ENCODE measurements around the gene TEKTIP1. TPM values are rescaled to one million over a fixed set of nuclear protein-coding genes. Genes with fewer than 3 reads are reported as not detected.
A peak's percentile ranks its signal among the peaks of the same experiment; 100 is the strongest.
"Not testable (repeated sequence)": the region's sequence is repeated elsewhere in the genome, so short reads cannot be mapped to it uniquely, and the experiment has no call there.

The TEKTIP1 gene
- total and polyA plus RNA-seq, 5 experiments from 2014 or later: 0.45 to 12.5 (median 8.8) TPM; not detected in 2

GRCh38 chr19:3528539-3529211 lies 10.3 kb upstream of the TEKTIP1 start:
- Mint-ChIP-seq H3K27ac (no peak overlapping the region), H3K4me1 (peaks cover 0 to 2% (median 0%) of the 10 kb centered on the region in 4 donors), H3K4me3 (no peak overlapping the region), H3K27me3 (no peaks in the 10 kb centered on the region), H3K36me3 (peaks cover 0 to 32% (median 5%) of the 10 kb centered on the region in 3 donors), H3K9me3 (no peaks in the 10 kb centered on the region)
- DNase-seq: no peak
- POLR2A ChIA-PET: interaction anchor here (1.6 kb wide), 1 partner anchor 12 kb away, joined by 3 read pairs; no protein-coding TSS in a partner anchor
- no peak for ATAC-seq

GRCh38 chr19:3529299-3529698 lies 9.7 kb upstream of the TEKTIP1 start:
- H3K27ac Mint-ChIP-seq, H3K4me3 Mint-ChIP-seq, POLR2A ChIA-PET, H3K9me3 Mint-ChIP-seq, ATAC-seq, H3K27me3 Mint-ChIP-seq, H3K4me1 Mint-ChIP-seq, DNase-seq: not testable (repeated sequence)
- H3K36me3 Mint-ChIP-seq: peaks cover 0 to 30% (median 5%) of the 10 kb centered on the region in 3 donors

DNA sequence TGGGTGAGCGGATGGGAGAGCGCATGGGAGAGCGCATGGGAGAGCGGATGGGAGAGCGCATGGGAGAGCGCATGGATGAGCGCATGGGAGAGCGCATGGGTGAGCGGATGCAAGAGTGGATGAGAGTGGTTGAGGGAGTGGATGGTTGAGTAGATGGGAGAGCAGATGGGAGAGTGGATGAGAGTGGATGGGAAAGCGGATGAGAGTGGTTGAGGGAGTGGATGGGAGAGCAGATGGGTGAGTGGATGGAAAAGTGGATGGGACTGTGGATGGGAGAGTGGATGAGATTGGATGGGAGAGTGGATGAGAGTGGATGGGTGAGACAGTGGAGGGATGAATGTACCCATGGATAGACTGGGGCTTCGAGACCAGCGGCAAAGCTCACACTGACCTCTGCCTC lies 8.6 kb upstream of the TEKTIP1 start:
- H3K4me3 Mint-ChIP-seq: no peak overlapping the region
- peaks cover 0 to 35% (median 5%) of the 10 kb centered on the region in 3 donors for H3K36me3 Mint-ChIP-seq
- POLR2A ChIA-PET: no interaction called here
- ATAC-seq: no peak
- H3K4me1 Mint-ChIP-seq: no peaks in the 10 kb centered on the region
- H3K9me3 Mint-ChIP-seq: no peaks in the 10 kb centered on the region
- DNase-seq: no peak
- no peaks in the 10 kb centered on the region for H3K27me3 Mint-ChIP-seq
- no peak overlapping the region for H3K27ac Mint-ChIP-seq

- no peaks in the 10 kb centered on the region for H3K4me1 Mint-ChIP-seq
- H3K9me3 Mint-ChIP-seq: no peaks in the 10 kb centered on the region
- no peak overlapping the region for H3K27ac Mint-ChIP-seq
- no peak for ATAC-seq
- H3K36me3 Mint-ChIP-seq: peaks cover 0 to 41% (median 5%) of the 10 kb centered on the region in 3 donors
- no peak for DNase-seq
- no peaks in the 10 kb centered on the region for H3K27me3 Mint-ChIP-seq
- no peak overlapping the region for H3K4me3 Mint-ChIP-seq
- POLR2A ChIA-PET: no interaction called here
These were observed 7.3 kb upstream of the TEKTIP1 start for GRCh38 chr19:3531716-3532115.

DNA sequence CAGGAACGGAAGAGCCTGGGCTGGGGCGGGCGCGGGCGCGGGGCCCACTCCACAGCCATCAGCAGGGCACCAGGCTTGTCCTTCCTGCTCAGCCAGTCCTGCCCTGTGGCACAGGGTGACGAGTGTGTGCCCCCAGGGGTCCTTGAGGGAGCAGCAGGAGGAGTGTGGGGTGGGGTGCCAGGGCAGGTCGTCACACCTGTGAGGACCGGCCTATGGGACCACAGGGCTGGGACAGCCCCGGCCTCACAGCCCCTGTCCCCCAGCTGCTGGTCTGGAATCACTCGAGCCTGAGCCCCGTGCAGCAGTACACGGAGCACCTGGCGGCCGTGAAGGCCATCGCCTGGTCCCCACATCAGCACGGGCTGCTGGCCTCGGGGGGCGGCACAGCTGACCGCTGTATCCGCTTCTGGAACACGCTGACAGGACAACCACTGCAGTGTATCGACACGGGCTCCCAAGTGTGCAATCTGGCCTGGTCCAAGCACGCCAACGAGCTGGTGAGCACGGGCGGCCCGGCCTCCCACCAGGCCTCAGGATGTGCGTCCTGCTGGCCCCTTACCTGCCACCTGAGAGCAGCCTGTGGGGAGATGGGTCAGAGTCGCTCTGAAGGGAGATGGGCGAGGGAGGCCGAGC lies 6.7 kb upstream of the TEKTIP1 start:
- no peaks in the 10 kb centered on the region for H3K27me3 Mint-ChIP-seq
- POLR2A ChIA-PET: no interaction called here
- no peaks in the 10 kb centered on the region for H3K9me3 Mint-ChIP-seq
- H3K36me3 Mint-ChIP-seq: peaks cover 0 to 36% (median 3%) of the 10 kb centered on the region in 3 donors
- H3K27ac Mint-ChIP-seq: no peak overlapping the region
- ATAC-seq: no peak
- H3K4me1 Mint-ChIP-seq: peaks cover 0 to under 1% (median 0%) of the 10 kb centered on the region in 4 donors
- DNase-seq: no peak
- H3K4me3 Mint-ChIP-seq: no peak overlapping the region

DNA sequence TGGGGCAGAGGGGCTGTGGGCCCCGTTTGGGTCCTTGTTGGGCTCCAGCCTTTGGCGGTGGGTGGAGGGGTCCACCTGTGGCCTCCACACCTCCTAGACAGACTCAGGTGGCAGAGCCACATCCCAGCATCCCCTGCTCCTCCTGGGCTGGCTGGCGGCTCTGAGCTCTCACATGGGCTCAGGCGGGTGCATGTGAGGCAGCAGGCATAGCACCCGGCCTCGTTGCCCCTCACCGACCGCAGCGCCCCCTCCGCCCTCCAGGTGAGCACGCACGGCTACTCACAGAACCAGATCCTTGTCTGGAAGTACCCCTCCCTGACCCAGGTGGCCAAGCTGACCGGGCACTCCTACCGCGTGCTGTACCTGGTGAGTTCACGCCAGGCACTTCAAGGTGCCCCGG lies 5.9 kb upstream of the TEKTIP1 start:
- H3K4me1 Mint-ChIP-seq: peaks cover 0 to 2% (median 0%) of the 10 kb centered on the region in 4 donors
- H3K27me3 Mint-ChIP-seq: no peaks in the 10 kb centered on the region
- peak overlapping the region in 1 of 10 donors; percentile 62 for H3K27ac Mint-ChIP-seq
- no peak overlapping the region for H3K4me3 Mint-ChIP-seq
- POLR2A ChIA-PET: no interaction called here
- peaks cover 0 to 38% (median 3%) of the 10 kb centered on the region in 3 donors for H3K36me3 Mint-ChIP-seq
- ATAC-seq: peak in 1 of 2 donors; percentile 14
- H3K9me3 Mint-ChIP-seq: no peaks in the 10 kb centered on the region
- no peak for DNase-seq

DNA sequence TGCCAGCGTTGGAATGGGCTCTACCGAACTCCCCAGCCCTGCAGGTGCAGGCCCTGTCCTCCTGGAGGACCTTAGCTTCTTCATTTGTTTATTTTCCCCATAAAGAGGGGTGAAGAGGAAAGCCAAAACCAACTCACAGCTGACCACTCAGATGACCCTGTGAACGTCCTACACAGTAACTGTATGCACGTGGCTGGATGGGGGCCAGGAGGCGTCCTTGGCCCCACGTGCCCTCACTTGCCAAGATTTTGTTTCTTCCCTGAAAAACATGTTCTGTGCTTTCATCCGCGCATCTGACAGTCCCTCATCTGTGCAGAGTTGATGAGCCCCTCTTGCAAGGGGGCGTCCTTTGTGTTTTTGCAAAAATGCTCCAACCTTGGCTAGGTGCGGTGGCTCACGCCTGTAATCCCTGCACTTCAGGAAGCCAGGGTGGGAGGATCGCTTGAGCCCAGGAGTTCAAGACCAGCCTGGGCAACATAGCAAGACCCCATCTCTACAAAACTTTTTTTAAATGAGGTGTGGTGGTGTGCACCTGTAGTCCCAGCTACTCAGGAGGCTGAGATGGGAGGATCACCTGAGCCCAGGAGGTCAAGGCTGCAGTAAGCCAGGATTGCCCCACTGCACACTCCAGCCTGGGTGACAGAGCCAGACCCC lies 5.3 kb upstream of the TEKTIP1 start:
- Mint-ChIP-seq H3K27me3 (no peaks in the 10 kb centered on the region), H3K4me1 (peaks cover 0 to 2% (median 0%) of the 10 kb centered on the region in 4 donors), H3K27ac (no peak overlapping the region), H3K36me3 (peaks cover 0 to 38% (median 3%) of the 10 kb centered on the region in 3 donors), H3K4me3 (no peak overlapping the region), H3K9me3 (no peaks in the 10 kb centered on the region)
- DNase-seq: no peak
- POLR2A ChIA-PET: interaction anchor here (0.6 kb wide), 1 partner anchor 429 kb away, joined by 7 read pairs; no protein-coding TSS in a partner anchor
- ATAC-seq: no peak

- DNase-seq (no peak), ATAC-seq (no peak)
- Mint-ChIP-seq H3K27ac (peak overlapping the region in 4 of 10 donors; percentile 25 to 85 (median 42)), H3K27me3 (no peaks in the 10 kb centered on the region), H3K4me1 (peaks cover 0 to 2% (median 0%) of the 10 kb centered on the region in 4 donors), H3K9me3 (peaks cover 0 to 3% (median 0%) of the 10 kb centered on the region in 9 donors), H3K36me3 (peaks cover 0 to 41% (median 6%) of the 10 kb centered on the region in 3 donors), H3K4me3 (no peak overlapping the region)
- POLR2A ChIA-PET: interaction anchor here (0.6 kb wide), 1 partner anchor 428 kb away, joined by 7 read pairs; no protein-coding TSS in a partner anchor
These were observed 4.4 kb upstream of the TEKTIP1 start for GRCh38 chr19:3534375-3535234.

GRCh38 chr19:3535235-3535535 lies 3.8 kb upstream of the TEKTIP1 start:
- H3K27ac Mint-ChIP-seq: peak overlapping the region in 3 of 10 donors; percentile 27 to 85 (median 56)
- H3K27me3 Mint-ChIP-seq: no peaks in the 10 kb centered on the region

DNA sequence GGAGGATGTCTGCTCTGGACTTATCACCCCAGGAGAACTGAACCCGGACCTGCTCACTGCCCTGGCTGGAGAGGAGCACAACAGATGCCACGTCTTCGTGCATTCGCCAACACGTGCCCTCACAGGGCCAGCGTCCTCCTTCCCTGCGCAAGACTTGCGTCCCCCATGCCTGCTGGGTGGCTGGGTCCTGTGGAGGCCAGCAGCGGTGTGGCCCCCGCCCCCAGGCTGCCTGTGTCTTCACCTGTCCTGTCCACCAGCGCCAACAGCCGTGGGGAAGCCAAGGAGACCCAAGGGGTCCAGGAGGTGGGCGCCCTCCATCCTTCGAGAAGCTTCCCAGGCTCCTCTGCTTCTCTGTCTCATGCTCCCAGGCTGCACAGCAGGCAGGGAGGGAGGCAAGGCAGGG lies 3.4 kb upstream of the TEKTIP1 start:
- H3K9me3 Mint-ChIP-seq: peaks cover 0 to 3% (median 0%) of the 10 kb centered on the region in 9 donors
- POLR2A ChIA-PET: no interaction called here
- no peaks in the 10 kb centered on the region for H3K27me3 Mint-ChIP-seq
- peaks cover 0 to 43% (median 9%) of the 10 kb centered on the region in 3 donors for H3K36me3 Mint-ChIP-seq
- peaks cover 0 to 2% (median 0%) of the 10 kb centered on the region in 4 donors for H3K4me1 Mint-ChIP-seq
- DNase-seq (no peak), ATAC-seq (no peak)
- no peak overlapping the region for H3K4me3 Mint-ChIP-seq
- no peak overlapping the region for H3K27ac Mint-ChIP-seq

More at GRCh38 chr19:3535235-3535535, 3.8 kb upstream of the TEKTIP1 start:
- Mint-ChIP-seq H3K4me1 (peaks cover 0 to 2% (median 0%) of the 10 kb centered on the region in 4 donors), H3K4me3 (no peak overlapping the region), H3K9me3 (peaks cover 0 to 3% (median 0%) of the 10 kb centered on the region in 9 donors), H3K36me3 (peaks cover 0 to 43% (median 9%) of the 10 kb centered on the region in 3 donors)
- POLR2A ChIA-PET: no interaction called here
- no peak for DNase-seq
- ATAC-seq: no peak

DNA sequence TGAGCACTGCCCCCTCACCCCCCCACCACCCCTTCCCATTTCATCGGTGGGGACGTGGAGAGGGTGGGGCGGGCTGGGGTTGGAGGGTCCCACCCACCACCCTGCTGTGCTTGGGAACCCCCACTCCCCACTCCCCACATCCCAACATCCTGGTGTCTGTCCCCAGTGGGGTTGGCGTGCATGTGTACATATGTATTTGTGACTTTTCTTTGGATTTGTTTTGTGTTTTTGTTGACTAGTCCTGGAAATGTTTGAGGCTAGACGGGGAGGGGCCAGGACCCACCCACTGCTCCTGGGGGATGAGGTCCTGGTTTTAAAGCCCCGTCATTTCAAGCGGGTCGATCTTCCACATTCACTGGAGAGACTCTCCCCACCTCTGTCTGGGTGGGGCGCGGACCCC lies 3.0 kb upstream of the TEKTIP1 start:
- Mint-ChIP-seq H3K27me3 (no peaks in the 10 kb centered on the region), H3K36me3 (peaks cover 0 to 43% (median 9%) of the 10 kb centered on the region in 3 donors), H3K9me3 (peaks cover 0 to 3% (median 0%) of the 10 kb centered on the region in 9 donors), H3K27ac (no peak overlapping the region), H3K4me1 (peaks cover 0 to 2% (median 0%) of the 10 kb centered on the region in 4 donors), H3K4me3 (no peak overlapping the region)
- DNase-seq (no peak), ATAC-seq (no peak)
- POLR2A ChIA-PET: no interaction called here

DNA sequence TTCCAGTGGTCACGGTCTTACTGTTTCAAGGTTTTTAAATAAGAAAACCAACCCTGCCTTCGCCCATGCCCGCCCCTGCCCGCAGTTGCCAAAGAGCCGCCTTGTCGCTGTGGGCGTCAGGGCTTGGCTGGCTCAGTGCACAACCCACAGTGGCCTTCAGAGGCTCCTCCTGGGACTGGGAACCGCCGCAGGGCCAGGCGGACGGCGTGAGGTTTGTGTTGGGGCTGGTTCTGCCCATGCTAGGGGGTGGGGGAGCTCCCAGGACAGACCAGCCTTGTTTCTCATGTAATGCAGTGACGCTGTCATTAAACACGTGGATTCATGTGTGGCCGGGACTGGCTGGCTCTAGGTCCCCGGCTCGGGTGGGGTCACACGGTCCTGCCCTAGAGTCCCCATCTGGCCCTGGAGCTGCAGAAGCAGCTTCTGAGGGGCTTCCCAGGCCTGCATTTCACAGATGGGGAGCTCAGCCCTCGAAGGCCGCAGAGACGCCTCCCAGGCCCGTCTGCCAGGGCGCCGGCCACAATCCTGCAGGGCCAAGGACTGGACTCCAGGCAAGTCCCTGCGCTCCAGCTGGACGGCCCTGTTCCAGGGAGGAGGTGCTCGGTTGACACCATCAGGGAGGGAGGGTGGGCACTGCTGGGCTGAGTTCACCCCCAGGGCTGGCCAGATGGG lies 2.4 kb upstream of the TEKTIP1 start:
- peaks cover 0 to 2% (median 0%) of the 10 kb centered on the region in 4 donors for H3K4me1 Mint-ChIP-seq
- H3K27ac Mint-ChIP-seq: no peak overlapping the region
- no peak overlapping the region for H3K4me3 Mint-ChIP-seq
- ATAC-seq: no peak
- peaks cover 0 to 43% (median 9%) of the 10 kb centered on the region in 3 donors for H3K36me3 Mint-ChIP-seq
- DNase-seq: no peak
- POLR2A ChIA-PET: interaction anchor here (1.2 kb wide), 1 partner anchor 20 kb away, joined by 3 read pairs; no protein-coding TSS in a partner anchor
- no peaks in the 10 kb centered on the region for H3K27me3 Mint-ChIP-seq
- H3K9me3 Mint-ChIP-seq: peaks cover 0 to 3% (median 0%) of the 10 kb centered on the region in 9 donors
